ENCODE data around the gene STYXL1.
"Not testable (repeated sequence)": the region's sequence is repeated elsewhere in the genome, so short reads cannot be mapped to it uniquely, and the experiment has no call there.

The STYXL1 gene

GRCh38 chr7:76063114-76063513, 15.3 kb upstream of the STYXL1 start:
- no peaks in the 10 kb centered on the region for H3K4me1 ChIP-seq (ENCODE audit: insufficient read depth, low read length)
- no peak overlapping the region for H3K27ac ChIP-seq (ENCODE audit: low read length)
- no peak overlapping the region for H3K9ac ChIP-seq (ENCODE audit: low read depth, low read length)
- H3K36me3 ChIP-seq (ENCODE audit: insufficient read depth, low read depth, low read length) = peaks cover 93% of the 10 kb centered on the region
- no peak overlapping the region for H3K4me3 ChIP-seq (ENCODE audit: low read length)
- H3K27me3 ChIP-seq (ENCODE audit: insufficient read depth, low read length) = no peaks in the 10 kb centered on the region
- no peaks in the 10 kb centered on the region for H3K9me3 ChIP-seq (ENCODE audit: insufficient read depth, low read depth, low read length)

GRCh38 chr7:76062254-76062653, 14.5 kb upstream of the STYXL1 start:
- Histone ChIP-seq H3K27me3 (ENCODE audit: insufficient read depth, low read length) (no peaks in the 10 kb centered on the region), H3K27ac (ENCODE audit: low read length) (no peak overlapping the region), H3K4me1 (ENCODE audit: insufficient read depth, low read length) (no peaks in the 10 kb centered on the region), H3K36me3 (ENCODE audit: insufficient read depth, low read depth, low read length) (peaks cover 99% of the 10 kb centered on the region), H3K4me3 (ENCODE audit: low read length) (no peak overlapping the region), H3K9ac (ENCODE audit: low read depth, low read length) (no peak overlapping the region), H3K9me3 (ENCODE audit: insufficient read depth, low read depth, low read length) (no peaks in the 10 kb centered on the region)

GRCh38 chr7:76060842-76061241, 13.0 kb upstream of the STYXL1 start:
- H3K4me3 ChIP-seq (ENCODE audit: low read length) = no peak overlapping the region
- peaks cover 99% of the 10 kb centered on the region for H3K36me3 ChIP-seq (ENCODE audit: insufficient read depth, low read depth, low read length)
- no peak overlapping the region for H3K27ac ChIP-seq (ENCODE audit: low read length)
- no peaks in the 10 kb centered on the region for H3K9me3 ChIP-seq (ENCODE audit: insufficient read depth, low read depth, low read length)
- no peaks in the 10 kb centered on the region for H3K4me1 ChIP-seq (ENCODE audit: insufficient read depth, low read length)
- H3K27me3 ChIP-seq (ENCODE audit: insufficient read depth, low read length) = no peaks in the 10 kb centered on the region
- H3K9ac ChIP-seq (ENCODE audit: low read depth, low read length) = no peak overlapping the region

GRCh38 chr7:76058745-76059144, 10.9 kb upstream of the STYXL1 start:
- not testable (repeated sequence) for H3K9me3 ChIP-seq (ENCODE audit: insufficient read depth, low read depth, low read length); H3K27me3 ChIP-seq (ENCODE audit: insufficient read depth, low read length); H3K27ac ChIP-seq (ENCODE audit: low read length); H3K4me1 ChIP-seq (ENCODE audit: insufficient read depth, low read length); H3K9ac ChIP-seq (ENCODE audit: low read depth, low read length); H3K4me3 ChIP-seq (ENCODE audit: low read length)
- peaks cover 99% of the 10 kb centered on the region for H3K36me3 ChIP-seq (ENCODE audit: insufficient read depth, low read depth, low read length)

GRCh38 chr7:76057813-76058145, 10.0 kb upstream of the STYXL1 start:
- H3K9me3 ChIP-seq (ENCODE audit: insufficient read depth, low read depth, low read length) = no peaks in the 10 kb centered on the region
- H3K27me3 ChIP-seq (ENCODE audit: insufficient read depth, low read length) = no peaks in the 10 kb centered on the region
- H3K4me1 ChIP-seq (ENCODE audit: insufficient read depth, low read length) = no peaks in the 10 kb centered on the region; the same call in 1 of the 2 replicates
- peaks cover 99% of the 10 kb centered on the region for H3K36me3 ChIP-seq (ENCODE audit: insufficient read depth, low read depth, low read length)
- no peak overlapping the region for H3K27ac ChIP-seq (ENCODE audit: low read length)
- H3K9ac ChIP-seq (ENCODE audit: low read depth, low read length) = no peak overlapping the region
- H3K4me3 ChIP-seq (ENCODE audit: low read length) = no peak overlapping the region

GRCh38 chr7:76057103-76057812, 9.5 kb upstream of the STYXL1 start:
- H3K9ac ChIP-seq (ENCODE audit: low read depth, low read length) = no peak overlapping the region
- H3K4me1 ChIP-seq (ENCODE audit: insufficient read depth, low read length) = no peaks in the 10 kb centered on the region; the same call in 1 of the 2 replicates
- no peak overlapping the region for H3K27ac ChIP-seq (ENCODE audit: low read length)
- H3K9me3 ChIP-seq (ENCODE audit: insufficient read depth, low read depth, low read length) = no peaks in the 10 kb centered on the region
- H3K4me3 ChIP-seq (ENCODE audit: low read length) = no peak overlapping the region
- H3K27me3 ChIP-seq (ENCODE audit: insufficient read depth, low read length) = no peaks in the 10 kb centered on the region
- peaks cover 98% of the 10 kb centered on the region for H3K36me3 ChIP-seq (ENCODE audit: insufficient read depth, low read depth, low read length)

- Histone ChIP-seq H3K4me1 (ENCODE audit: insufficient read depth, low read length) (no peaks in the 10 kb centered on the region; the same call in 1 of the 2 replicates), H3K9me3 (ENCODE audit: insufficient read depth, low read depth, low read length) (no peaks in the 10 kb centered on the region), H3K4me3 (ENCODE audit: low read length) (no peak overlapping the region), H3K27ac (ENCODE audit: low read length) (no peak overlapping the region), H3K27me3 (ENCODE audit: insufficient read depth, low read length) (no peaks in the 10 kb centered on the region), H3K36me3 (ENCODE audit: insufficient read depth, low read depth, low read length) (peaks cover 96% of the 10 kb centered on the region), H3K9ac (ENCODE audit: low read depth, low read length) (no peak overlapping the region)
These were observed 8.4 kb upstream of the STYXL1 start for GRCh38 chr7:76056241-76056640.

GRCh38 chr7:76054123-76055120, 6.6 kb upstream of the STYXL1 start:
- H3K4me1 ChIP-seq (ENCODE audit: insufficient read depth, low read length) = no peaks in the 10 kb centered on the region; the same call in 1 of the 2 replicates
- H3K9ac ChIP-seq (ENCODE audit: low read depth, low read length) = no peak overlapping the region
- H3K9me3 ChIP-seq (ENCODE audit: insufficient read depth, low read depth, low read length) = no peaks in the 10 kb centered on the region
- H3K4me3 ChIP-seq (ENCODE audit: low read length) = no peak overlapping the region
- H3K36me3 ChIP-seq (ENCODE audit: insufficient read depth, low read depth, low read length) = peaks cover 78% of the 10 kb centered on the region
- H3K27me3 ChIP-seq (ENCODE audit: insufficient read depth, low read length) = no peaks in the 10 kb centered on the region
- no peak overlapping the region for H3K27ac ChIP-seq (ENCODE audit: low read length)

- Histone ChIP-seq H3K9me3 (ENCODE audit: insufficient read depth, low read depth, low read length) (no peaks in the 10 kb centered on the region), H3K4me1 (ENCODE audit: insufficient read depth, low read length) (no peaks in the 10 kb centered on the region; the same call in 1 of the 2 replicates), H3K27me3 (ENCODE audit: insufficient read depth, low read length) (no peaks in the 10 kb centered on the region), H3K36me3 (ENCODE audit: insufficient read depth, low read depth, low read length) (peaks cover 69% of the 10 kb centered on the region), H3K9ac (ENCODE audit: low read depth, low read length) (no peak overlapping the region), H3K27ac (ENCODE audit: low read length) (no peak overlapping the region), H3K4me3 (ENCODE audit: low read length) (no peak overlapping the region)
These were observed 5.7 kb upstream of the STYXL1 start for GRCh38 chr7:76053461-76053860.

- H3K9me3 ChIP-seq (ENCODE audit: insufficient read depth, low read depth, low read length); H3K27ac ChIP-seq (ENCODE audit: low read length); H3K27me3 ChIP-seq (ENCODE audit: insufficient read depth, low read length); H3K4me1 ChIP-seq (ENCODE audit: insufficient read depth, low read length); H3K9ac ChIP-seq (ENCODE audit: low read depth, low read length); H3K4me3 ChIP-seq (ENCODE audit: low read length): not testable (repeated sequence)
- peaks cover 61% of the 10 kb centered on the region for H3K36me3 ChIP-seq (ENCODE audit: insufficient read depth, low read depth, low read length)
These were observed 4.9 kb upstream of the STYXL1 start for GRCh38 chr7:76052681-76053080.

GRCh38 chr7:76051840-76052239, 4.0 kb upstream of the STYXL1 start:
- Histone ChIP-seq H3K9ac (ENCODE audit: low read depth, low read length) (no peak overlapping the region), H3K9me3 (ENCODE audit: insufficient read depth, low read depth, low read length) (no peaks in the 10 kb centered on the region), H3K4me3 (ENCODE audit: low read length) (no peak overlapping the region), H3K27me3 (ENCODE audit: insufficient read depth, low read length) (no peaks in the 10 kb centered on the region), H3K27ac (ENCODE audit: low read length) (no peak overlapping the region), H3K36me3 (ENCODE audit: insufficient read depth, low read depth, low read length) (peaks cover 52% of the 10 kb centered on the region), H3K4me1 (ENCODE audit: insufficient read depth, low read length) (no peaks in the 10 kb centered on the region; the same call in 1 of the 2 replicates)

GRCh38 chr7:76050545-76050944, 2.7 kb upstream of the STYXL1 start:
- H3K4me1 ChIP-seq (ENCODE audit: insufficient read depth, low read length) = no peaks in the 10 kb centered on the region; the same call in 1 of the 2 replicates
- no peaks in the 10 kb centered on the region for H3K9me3 ChIP-seq (ENCODE audit: insufficient read depth, low read depth, low read length)
- peaks cover 40% of the 10 kb centered on the region for H3K36me3 ChIP-seq (ENCODE audit: insufficient read depth, low read depth, low read length)
- no peak overlapping the region for H3K9ac ChIP-seq (ENCODE audit: low read depth, low read length)
- H3K27ac ChIP-seq (ENCODE audit: low read length) = no peak overlapping the region
- H3K27me3 ChIP-seq (ENCODE audit: insufficient read depth, low read length) = no peaks in the 10 kb centered on the region
- H3K4me3 ChIP-seq (ENCODE audit: low read length) = no peak overlapping the region

Measured in iPS-20b (cell line).